HG03175 (cell line): ENCODE measurements around the gene KCNJ4.

ENCODE experiments used
- ATAC-seq: cut with Tn5 transposase; IDR thresholded peaks from one replicate; pipeline ENCODE4 v1.9.1; 2021; ENCODE audit warnings: mild to moderate bottlenecking, moderate library complexity; ENCODE audit not compliant: unreplicated experiment

The KCNJ4 gene

GRCh38 chr22:38453066-38453672, 1.8 kb downstream of the KCNJ4 start:
- no peak for ATAC-seq

DNA sequence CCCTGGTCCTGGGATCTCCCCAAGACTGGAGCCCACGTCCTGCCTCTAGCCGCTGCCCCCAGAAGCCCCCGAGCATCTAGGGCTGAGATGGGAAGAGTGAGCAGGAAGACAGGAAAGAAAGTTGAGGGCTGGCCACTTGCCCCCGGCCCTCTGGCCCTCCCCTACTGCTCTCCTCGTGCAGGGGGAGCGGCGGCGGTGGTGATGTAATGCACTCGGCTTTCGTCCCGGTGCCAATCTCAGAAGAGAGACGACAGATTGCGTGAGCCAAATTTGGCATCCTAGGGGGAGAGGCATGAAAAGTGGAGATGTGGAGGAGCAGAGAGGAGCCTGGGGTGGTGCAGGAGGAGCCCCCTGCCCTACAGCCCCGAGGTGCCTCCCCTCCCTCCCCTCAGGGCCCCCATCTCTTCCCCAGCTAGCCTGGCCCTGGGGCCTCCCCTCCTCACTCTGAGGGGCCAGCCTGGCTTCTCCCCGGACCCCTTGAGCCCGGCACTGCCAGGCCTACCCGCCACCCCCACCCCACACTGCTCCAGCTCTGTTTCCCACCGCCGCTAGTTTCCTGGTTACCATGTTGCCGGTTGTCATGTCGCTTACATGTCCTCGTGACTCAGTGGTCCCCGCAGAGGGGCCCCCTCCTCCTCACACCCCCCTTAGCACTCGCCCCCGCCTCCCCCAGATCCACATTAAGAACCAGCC, 2.5 kb downstream of the KCNJ4 start:
- ATAC-seq = no peak

- no peak for ATAC-seq
Observed at GRCh38 chr22:38451864-38452263, 3.1 kb downstream of the KCNJ4 start.

- ATAC-seq = no peak
Observed at GRCh38 chr22:38451404-38451803, 3.6 kb downstream of the KCNJ4 start.

- ATAC-seq = no peak
Observed at GRCh38 chr22:38450234-38450797, 4.7 kb downstream of the KCNJ4 start.

- no peak for ATAC-seq
Observed at GRCh38 chr22:38449776-38450175, 5.2 kb downstream of the KCNJ4 start.

- no peak for ATAC-seq
Observed at GRCh38 chr22:38448945-38449745, 5.9 kb downstream of the KCNJ4 start.

DNA sequence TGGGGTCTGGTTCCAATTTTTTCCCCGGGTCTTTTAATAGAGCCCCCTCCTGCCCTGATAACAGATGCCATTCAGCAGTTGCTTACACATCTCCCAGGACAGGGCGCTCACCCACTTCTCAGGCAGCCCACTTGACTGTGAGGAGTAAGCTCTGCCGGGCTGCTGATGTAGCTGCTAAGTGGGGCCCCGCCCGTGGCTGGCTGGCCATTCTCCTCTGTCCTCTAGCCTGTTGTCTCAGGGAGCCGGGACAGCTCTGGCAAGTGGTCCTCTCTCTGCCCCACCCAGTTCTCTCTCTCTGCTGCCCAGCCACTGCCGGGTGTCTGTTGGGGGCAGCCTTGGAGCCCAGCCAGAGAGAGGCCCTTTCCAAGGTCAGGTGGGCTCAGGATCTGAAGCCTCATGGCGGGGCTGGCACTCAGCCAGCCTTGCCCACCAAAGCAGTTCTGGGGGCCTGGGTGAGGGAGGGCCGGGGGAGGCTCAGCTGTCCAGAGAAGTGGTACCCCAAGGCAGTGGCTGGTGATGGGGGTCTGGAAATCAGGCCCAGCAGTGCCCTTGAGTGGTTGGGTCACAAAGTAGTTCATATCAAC, 8.9 kb downstream of the KCNJ4 start:
- ATAC-seq = no peak

GRCh38 chr22:38444783-38445182, 10.2 kb downstream of the KCNJ4 start:
- no peak for ATAC-seq

DNA sequence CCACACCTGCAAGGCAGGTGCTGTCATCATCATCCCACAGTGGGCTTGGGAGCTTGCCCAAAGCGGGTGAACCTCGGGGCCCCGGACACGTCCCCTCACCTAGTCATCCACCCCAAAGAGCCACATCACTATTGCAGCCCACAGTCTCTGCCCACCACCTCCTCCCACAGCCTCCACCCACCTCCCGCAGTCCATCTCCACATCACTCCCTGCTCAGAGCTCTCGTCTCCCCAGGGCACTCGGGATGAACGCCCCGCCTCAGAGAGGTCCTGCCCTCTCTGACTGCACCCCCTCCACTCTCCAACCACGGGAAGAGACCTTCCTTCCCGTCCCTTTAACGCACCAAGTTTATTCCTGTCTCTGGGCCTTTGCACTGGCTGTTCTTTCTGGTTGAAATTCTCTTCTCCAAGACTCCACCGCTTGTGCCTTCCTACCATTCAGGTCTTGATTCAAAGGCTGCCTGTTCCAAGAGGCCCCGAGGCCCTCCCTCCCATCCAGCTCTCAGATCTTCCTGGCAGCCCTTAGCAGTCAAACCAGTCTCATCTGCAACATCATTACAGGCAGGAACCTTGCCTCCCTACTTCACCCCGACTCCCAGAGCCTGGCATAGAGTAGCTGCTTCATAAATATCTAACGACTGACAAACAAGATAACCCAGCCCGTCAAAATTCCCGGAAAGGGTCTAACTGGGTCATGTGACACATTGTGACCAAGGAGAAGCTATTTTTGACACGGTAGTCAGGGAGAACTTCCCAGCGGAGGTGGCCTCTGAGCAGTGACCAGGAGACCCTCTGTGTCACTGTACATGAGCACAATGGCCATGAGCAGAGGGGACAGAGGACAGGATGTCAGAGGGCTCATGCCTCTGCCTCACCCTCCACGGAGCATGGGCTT, 11.1 kb downstream of the KCNJ4 start:
- no peak for ATAC-seq

DNA sequence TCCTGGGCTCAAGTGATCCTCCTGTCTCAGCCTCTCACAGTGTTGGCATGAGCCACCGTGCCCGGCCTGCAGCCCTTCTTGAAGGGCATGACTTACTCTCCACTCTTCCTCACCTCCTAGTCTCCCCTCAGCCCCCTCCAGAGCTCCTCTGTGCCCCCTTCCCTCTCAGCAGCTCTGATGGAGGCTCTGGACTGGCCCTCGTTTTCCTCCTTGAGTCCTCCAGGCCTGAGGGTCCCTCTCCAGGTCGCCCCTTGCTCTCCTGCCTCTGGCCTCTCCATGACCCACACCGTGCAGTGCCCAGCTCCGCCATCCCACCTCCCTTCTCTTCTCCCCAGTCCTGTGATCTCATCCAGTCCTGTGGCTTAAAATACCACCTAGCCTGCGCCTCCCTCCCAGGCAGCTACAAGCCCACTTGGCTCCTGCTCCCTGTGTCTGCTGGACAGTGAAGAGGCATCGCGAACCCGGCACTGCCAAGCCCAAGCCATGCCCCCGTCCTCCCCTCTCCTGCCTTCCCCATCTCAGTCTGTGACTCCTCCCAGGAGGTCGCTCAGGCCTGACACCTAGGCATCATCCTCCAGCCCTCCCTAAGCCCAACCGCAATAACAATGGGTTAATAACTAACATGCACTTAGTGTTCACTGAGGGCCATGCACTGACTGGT, 11.9 kb downstream of the KCNJ4 start:
- no peak for ATAC-seq

GRCh38 chr22:38441620-38442287, 13.2 kb downstream of the KCNJ4 start:
- no peak for ATAC-seq

- no peak for ATAC-seq
Observed at GRCh38 chr22:38440747-38441350, 14.2 kb downstream of the KCNJ4 start.

DNA sequence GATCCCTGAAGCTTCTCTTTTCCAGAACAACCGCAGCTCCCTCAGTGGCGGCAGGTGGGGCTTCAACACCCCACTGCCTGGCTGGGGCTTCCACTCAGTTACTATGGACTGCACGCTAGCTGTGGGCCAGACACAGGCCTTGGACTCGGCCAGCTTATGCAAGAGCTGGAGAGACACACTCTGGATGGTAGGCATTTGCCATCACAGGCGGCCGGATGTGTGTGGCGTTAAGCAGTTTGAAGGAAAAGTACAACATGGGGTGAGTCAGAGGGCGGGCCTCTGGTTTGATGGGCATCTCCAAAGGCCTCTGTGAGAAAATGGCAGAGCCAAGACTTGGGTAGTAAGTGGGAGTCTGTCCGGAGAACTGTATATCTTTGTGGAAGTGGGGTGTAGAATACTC, 17.6 kb downstream of the KCNJ4 start:
- no peak for ATAC-seq

- no peak for ATAC-seq
Observed at GRCh38 chr22:38436629-38437395, 18.2 kb downstream of the KCNJ4 start.

- ATAC-seq = no peak
Observed at GRCh38 chr22:38435965-38436364, 19.0 kb downstream of the KCNJ4 start.

DNA sequence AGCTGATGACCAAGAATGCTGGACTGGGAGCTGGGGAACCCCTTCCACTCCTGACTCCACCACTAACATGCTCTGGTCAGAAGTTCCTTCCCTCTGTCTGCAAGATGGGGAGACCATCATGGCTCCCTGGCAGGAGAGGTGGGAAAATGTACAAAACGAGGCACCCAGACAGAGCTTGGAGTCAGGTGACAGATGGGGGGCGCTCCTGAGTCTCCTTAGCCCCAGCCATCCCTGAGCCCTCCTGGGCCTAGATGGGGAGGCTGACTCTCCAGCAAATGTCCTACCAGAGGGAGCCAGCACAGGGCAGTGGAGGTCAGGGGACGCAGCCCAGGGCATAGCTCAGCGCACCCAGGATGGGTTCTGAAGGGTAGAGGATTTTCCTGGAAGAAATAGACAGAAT, 20.0 kb downstream of the KCNJ4 start:
- no peak for ATAC-seq

DNA sequence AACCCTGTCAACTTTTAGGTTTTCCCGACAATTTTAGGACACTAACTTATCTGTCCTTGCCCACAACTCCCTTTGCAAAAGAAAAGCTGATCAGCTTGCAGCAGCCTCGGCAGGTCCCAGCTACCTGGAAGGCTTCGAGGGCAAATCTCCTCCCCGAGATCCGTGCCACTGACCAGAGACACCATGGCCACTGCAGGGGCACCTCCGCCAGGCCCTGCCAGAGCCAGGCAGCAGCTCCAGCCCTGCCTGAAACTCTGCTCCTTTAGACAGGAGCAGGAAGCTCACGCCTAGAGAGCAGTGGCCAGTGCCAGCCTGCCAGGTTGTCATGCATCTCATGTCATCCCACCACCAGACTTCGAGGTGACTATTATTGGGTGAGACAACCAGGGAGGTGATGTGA, 21.1 kb downstream of the KCNJ4 start:
- no peak for ATAC-seq
